ENCODE results near the gene TRIM8. TPM values are rescaled to one million over a fixed set of nuclear protein-coding genes. Genes with fewer than 3 reads are reported as not detected.
A peak's percentile ranks its signal among the peaks of the same experiment; 100 is the strongest.

Gene TRIM8
- total RNA-seq, 1 experiment from 2014 or later, result 37.0 TPM

- Histone ChIP-seq H3K56ac (ENCODE audit: insufficient read length, low read depth, low read length) (no peak overlapping the region), H3T11ph (ENCODE audit: low read length) (no peak overlapping the region), H2BK12ac (ENCODE audit: insufficient read length, low read depth, low read length) (no peak overlapping the region), H3K23me2 (ENCODE audit: insufficient read length, low read depth, low read length, poor library complexity, severe bottlenecking) (no peaks in the 10 kb centered on the region), H3K79me1 (ENCODE audit: insufficient read depth, low read depth, low read length, poor library complexity, severe bottlenecking) (peaks cover 6% of the 10 kb centered on the region), H4K5ac (ENCODE audit: insufficient read length, low read depth, low read length) (no peak overlapping the region), H2BK20ac (ENCODE audit: low read depth, low read length, poor library complexity, severe bottlenecking) (no peak overlapping the region), H3K9ac (ENCODE audit: extremely low read depth, insufficient read length, low read length) (no peak overlapping the region), H3K27me3 (ENCODE audit: insufficient read depth, low read length) (no peaks in the 10 kb centered on the region), H3K4ac (ENCODE audit: low read depth, low read length) (no peak overlapping the region), H3K9me3 (ENCODE audit: control insufficient read depth, low read depth, low read length) (no peaks in the 10 kb centered on the region), H3K18ac (ENCODE audit: insufficient read length, low read depth, low read length) (no peak overlapping the region), H3K79me2 (ENCODE audit: insufficient read depth, low read length) (peaks cover 17% of the 10 kb centered on the region; the same call in 1 of the 2 replicates), H2BK120ac (ENCODE audit: low read depth, low read length, poor library complexity, severe bottlenecking) (no peak overlapping the region), H4K91ac (ENCODE audit: insufficient read length, low read depth, low read length) (no peak overlapping the region), H2BK15ac (ENCODE audit: low read depth, low read length) (no peak overlapping the region), H2AK5ac (ENCODE audit: insufficient read length, low read length) (no peak overlapping the region), H3K4me1 (ENCODE audit: insufficient read depth, low read length) (peaks cover 5% of the 10 kb centered on the region; the same call in 1 of the 2 replicates), H4K8ac (replicated peaks; ENCODE audit: insufficient read length, low read depth, low read length) (no peak overlapping the region), H3K4me2 (ENCODE audit: insufficient read depth, insufficient read length, low read length) (no peak overlapping the region), H2AFZ (ENCODE audit: low read length) (no peak overlapping the region), H3K23ac (ENCODE audit: insufficient read length, low read depth, low read length) (no peak overlapping the region), H3K14ac (ENCODE audit: insufficient read depth, low read length) (no peak overlapping the region), H2BK5ac (ENCODE audit: insufficient read length, low read length) (no peak overlapping the region), H4K20me1 (ENCODE audit: control insufficient read depth, insufficient read depth, insufficient read length) (no peaks in the 10 kb centered on the region), H3K27ac (ENCODE audit: insufficient read length, low read depth, low read length) (no peak overlapping the region)
- no peak overlapping the region for H3K4me3 Mint-ChIP-seq
- peaks cover 47 to 60% of the 10 kb centered on the region in 2 experiments for H3K4me1 Mint-ChIP-seq
- peak overlapping the region in 2 of 3 experiments; percentile 48 to 52; a peak in 1 of 7 replicates for H3K27ac Mint-ChIP-seq
- no peak for DNase-seq
- H3K9me3 Mint-ChIP-seq, result no peaks in the 10 kb centered on the region
- WGBS (ENCODE audit: extremely low coverage, insufficient read length, low lambda C conversion rate), result no CpG with 5 or more reads among the region's 12 CpGs
- peaks cover 15 to 46% (median 40%) of the 10 kb centered on the region in 3 experiments for H3K36me3 Mint-ChIP-seq (ENCODE audit: insufficient read depth in 1 of 3, low read depth in 3 of 3)
- no peaks in the 10 kb centered on the region for H3K27me3 Mint-ChIP-seq (ENCODE audit: low read depth)
- TF ChIP-seq CTCF (conservative IDR thresholded peaks at IDR 0.05), result no peak
Measured at GRCh38 chr10:102652170-102652916, 8.1 kb downstream of the TRIM8 start.

Data from H9 (cell line).